NB4 (cell line): ENCODE data around the gene TBC1D2B.

Source experiments
- DNase-seq: peaks from one replicate; pipeline ENCODE4 v3.0.0; 2010; ENCODE audit warnings: low read depth
- H3K4me3 ChIP-seq: one replicate; pipeline ENCODE4 v1.5.1; 2011; ENCODE audit warnings: mild to moderate bottlenecking, low read depth, low read length, moderate library complexity
- CTCF ChIP-seq: IDR thresholded peaks from one replicate; pipeline ENCODE4 v1.5.1; 2012; ENCODE audit warnings: low read depth, low read length
- MAX ChIP-seq: IDR thresholded peaks from 2 replicates; pipeline ENCODE4 v1.6.1; 2011; ENCODE audit warnings: low read depth, low read length
- MYC ChIP-seq: IDR thresholded peaks from 2 replicates; pipeline ENCODE4 v1.6.1; 2011; ENCODE audit warnings: low read depth, low read length
- POLR2A ChIP-seq: IDR thresholded peaks from 2 replicates; pipeline ENCODE4 v1.6.1; 2011; ENCODE audit warnings: mild to moderate bottlenecking; ENCODE audit not compliant: insufficient read length; ENCODE audit errors: extremely low read depth

Gene TBC1D2B

DNA sequence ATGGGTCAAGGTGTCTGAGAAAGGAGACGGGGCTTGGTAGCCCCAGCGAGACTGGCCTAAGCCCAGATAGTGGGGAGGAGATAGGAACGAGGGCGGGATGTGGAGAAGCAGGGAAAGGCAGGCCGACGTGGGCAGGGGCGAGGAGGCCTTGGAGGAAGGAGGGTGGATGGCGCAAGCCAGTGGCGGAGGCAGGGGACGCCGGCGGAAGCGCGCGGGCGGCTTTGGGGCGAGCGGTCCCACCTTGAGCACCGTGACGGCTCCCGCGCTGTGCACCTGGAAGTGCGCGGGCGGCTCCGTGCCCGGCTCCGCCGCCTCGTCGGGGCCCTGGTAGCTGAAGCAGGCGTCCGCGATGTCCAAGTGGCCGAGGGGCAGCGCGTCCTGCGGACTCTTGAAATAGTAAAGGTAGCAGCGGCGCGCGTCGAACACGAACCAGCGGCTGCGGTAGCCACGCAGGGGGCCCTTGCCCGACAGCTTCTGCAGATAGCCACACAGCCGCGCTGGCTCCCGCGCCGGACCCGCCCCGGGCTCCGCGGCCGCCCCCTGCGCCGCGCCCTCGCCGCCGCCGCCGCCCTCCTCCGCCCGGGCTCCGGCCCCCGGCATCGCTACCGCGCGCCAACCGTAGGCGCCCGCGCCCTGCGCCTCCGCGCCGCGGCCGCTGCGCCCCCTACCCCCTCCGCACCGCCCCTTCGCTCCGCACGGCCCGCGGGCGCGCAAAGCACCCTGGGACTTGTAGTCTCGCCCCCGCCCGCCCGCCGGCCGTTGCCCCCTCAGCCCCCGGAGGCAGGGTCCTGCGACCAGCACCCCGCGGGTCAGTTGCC lies at the start of gene TBC1D2B:
Gene TBC1D2B (minus strand): TSS at position 659 of the 818 bp plus-strand sequence. CDS start 59 bp downstream, at position 600.
- TF ChIP-seq MYC (peak; percentile 57), CTCF (no peak), POLR2A (peak; percentile 23), MAX (peak; percentile 46; the same call in 1 of the 2 replicates)
- DNase-seq: peak; percentile 87
- H3K4me3 ChIP-seq: peak within 1 kb of the TSS; percentile 97

- H3K4me3 ChIP-seq: no peak overlapping the region
- no peak for DNase-seq
- TF ChIP-seq POLR2A (no peak), MAX (no peak), CTCF (no peak), MYC (no peak)
Observed at GRCh38 chr15:78125267-78125666, 47.8 kb upstream of the TBC1D2B start.

DNA sequence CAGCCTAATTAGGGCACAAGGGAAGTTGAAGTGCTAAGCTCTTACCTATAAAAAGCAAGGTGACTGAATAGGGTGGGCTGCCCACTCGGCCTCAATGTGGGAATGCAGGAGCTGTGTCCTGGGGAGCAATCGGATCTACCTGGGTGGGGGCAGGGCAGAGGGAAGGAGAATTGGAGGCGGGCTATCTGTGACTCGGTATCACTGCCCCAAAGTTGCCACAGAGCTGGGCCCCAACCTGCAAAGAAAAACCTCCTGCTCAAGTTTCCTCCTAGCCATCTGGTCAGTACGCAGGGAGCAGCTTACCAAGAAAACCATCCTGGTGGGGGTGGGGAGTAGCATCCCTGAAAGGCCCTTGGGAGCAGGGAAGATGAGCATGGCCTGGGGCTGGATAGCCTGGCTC lies 43.0 kb upstream of the TBC1D2B start:
- no peak for DNase-seq
- no peak overlapping the region for H3K4me3 ChIP-seq
- TF ChIP-seq MAX: no peak
- no peak for TF ChIP-seq CTCF
- TF ChIP-seq MYC: no peak
- TF ChIP-seq POLR2A: no peak

- TF ChIP-seq CTCF (no peak), MAX (no peak), POLR2A (no peak), MYC (no peak)
- no peak for DNase-seq
- no peak overlapping the region for H3K4me3 ChIP-seq
Observed at GRCh38 chr15:78112551-78112950, 35.0 kb upstream of the TBC1D2B start.

DNA sequence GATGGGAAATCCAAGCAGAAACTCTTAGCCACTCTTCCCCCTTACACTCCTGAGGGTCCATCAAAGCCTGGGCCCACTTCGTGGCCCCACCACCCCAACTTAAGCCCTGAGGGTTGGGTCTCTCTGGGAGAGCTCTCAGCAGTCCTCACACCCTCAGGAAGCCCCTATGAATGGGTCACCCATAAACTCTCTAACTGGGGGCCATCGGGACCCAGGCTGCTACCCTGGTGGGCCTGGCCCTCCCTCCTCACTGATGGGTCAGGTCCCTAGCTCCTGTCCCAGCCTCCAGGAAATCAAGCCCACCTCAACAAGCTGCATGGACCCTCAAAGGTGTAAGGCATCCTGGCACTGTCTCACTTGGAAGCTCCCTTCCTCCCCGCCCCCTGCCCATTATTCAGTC lies 34.3 kb upstream of the TBC1D2B start:
- TF ChIP-seq CTCF (no peak), MYC (no peak), MAX (no peak), POLR2A (no peak)
- no peak for DNase-seq
- H3K4me3 ChIP-seq: no peak overlapping the region
